Measurements from ENCODE around the gene PORCN.

- peak in 5 of 11 experiments; percentile 20 to 32 (median 29) for TF ChIP-seq CTCF (IDR thresholded peaks at IDR 0.05 in 8 of 11, conservative IDR thresholded peaks at IDR 0.05 in 3 of 11)
- no peak for TF ChIP-seq POLR2AphosphoS5 (IDR thresholded peaks at IDR 0.05)
- no peak for TF ChIP-seq POLR2A (IDR thresholded peaks at IDR 0.05)
These were observed 39.8 kb upstream of the PORCN start for GRCh38 chrX:48468693-48469691.
